Stomach (tissue), 4 donors: ENCODE data around the gene SCAMP5.

ENCODE experiments used
- EP300 ChIP-seq: sonication (generic); formaldehyde crosslinking; IDR thresholded peaks from one replicate; pipeline ENCODE4 v1.6.1; 2017; ENCODE audit warnings: antibody characterized with exemption
- POLR2A ChIP-seq, 4 donors: fragments of 450-650 bp; IDR thresholded peaks; one replicate each; pipeline ENCODE4 v1.6.1; 2016; ENCODE audit warnings: antibody characterized with exemption in 4 of 4, control low read depth in 2 of 4, mild to moderate bottlenecking in 1 of 4, moderate library complexity in 1 of 4
- POLR2AphosphoS5 ChIP-seq, 3 donors: sonication (generic); formaldehyde crosslinking; IDR thresholded peaks; one replicate each; pipeline ENCODE4 v1.6.1; 2016; ENCODE audit warnings: antibody characterized with exemption in 3 of 3
- TF ChIP-seq, protein P1 (sequence below), 7 experiments: fragments of 450-650 bp in 4 of 7; fragments of 200-600 bp in 3 of 7; sonication (generic) in 3 of 7; IDR thresholded peaks; one replicate each; pipeline ENCODE4 v1.5.1; 2016 to 2019; ENCODE audit warnings: antibody characterized with exemption in 7 of 7, control low read depth in 2 of 7, mild to moderate bottlenecking in 1 of 7

DNA sequence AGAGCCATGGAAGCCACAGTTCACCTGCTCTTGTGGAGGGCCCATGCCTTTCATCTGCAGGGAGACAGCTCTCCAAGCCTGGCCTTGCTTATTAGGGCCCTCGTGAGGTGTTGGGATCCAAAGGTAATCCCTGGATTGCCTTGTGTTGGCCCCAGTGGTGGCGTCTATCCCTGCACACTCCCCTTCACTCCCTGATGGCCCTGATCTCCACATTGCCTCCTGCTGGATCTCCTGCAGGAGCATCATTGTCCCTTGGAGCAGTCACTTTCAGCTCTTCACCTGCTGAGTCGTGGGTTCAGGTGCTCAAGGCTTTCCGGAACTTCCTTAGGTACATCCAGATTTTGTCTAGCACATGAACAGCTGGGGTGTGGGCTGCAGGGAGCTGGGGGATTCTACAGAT, 35.1 kb downstream of the SCAMP5 start:
- TF ChIP-seq EP300 (no peak), POLR2AphosphoS5 (IDR thresholded peaks at IDR 0.05) (no peak), POLR2A (IDR thresholded peaks at IDR 0.05) (no peak)
- TF ChIP-seq, protein P1, sequence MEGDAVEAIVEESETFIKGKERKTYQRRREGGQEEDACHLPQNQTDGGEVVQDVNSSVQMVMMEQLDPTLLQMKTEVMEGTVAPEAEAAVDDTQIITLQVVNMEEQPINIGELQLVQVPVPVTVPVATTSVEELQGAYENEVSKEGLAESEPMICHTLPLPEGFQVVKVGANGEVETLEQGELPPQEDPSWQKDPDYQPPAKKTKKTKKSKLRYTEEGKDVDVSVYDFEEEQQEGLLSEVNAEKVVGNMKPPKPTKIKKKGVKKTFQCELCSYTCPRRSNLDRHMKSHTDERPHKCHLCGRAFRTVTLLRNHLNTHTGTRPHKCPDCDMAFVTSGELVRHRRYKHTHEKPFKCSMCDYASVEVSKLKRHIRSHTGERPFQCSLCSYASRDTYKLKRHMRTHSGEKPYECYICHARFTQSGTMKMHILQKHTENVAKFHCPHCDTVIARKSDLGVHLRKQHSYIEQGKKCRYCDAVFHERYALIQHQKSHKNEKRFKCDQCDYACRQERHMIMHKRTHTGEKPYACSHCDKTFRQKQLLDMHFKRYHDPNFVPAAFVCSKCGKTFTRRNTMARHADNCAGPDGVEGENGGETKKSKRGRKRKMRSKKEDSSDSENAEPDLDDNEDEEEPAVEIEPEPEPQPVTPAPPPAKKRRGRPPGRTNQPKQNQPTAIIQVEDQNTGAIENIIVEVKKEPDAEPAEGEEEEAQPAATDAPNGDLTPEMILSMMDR (IDR thresholded peaks at IDR 0.05): no peak
